Suppressor macrophage treated with lipopolysaccharide for 1 hour (primary cell): Measurements from ENCODE around the gene PTTG1.

Experiments
- DNase-seq, 3 donors: peaks; one replicate each; pipeline ENCODE4 v3.0.0-alpha.2; 2020 to 2022

The PTTG1 gene

DNA sequence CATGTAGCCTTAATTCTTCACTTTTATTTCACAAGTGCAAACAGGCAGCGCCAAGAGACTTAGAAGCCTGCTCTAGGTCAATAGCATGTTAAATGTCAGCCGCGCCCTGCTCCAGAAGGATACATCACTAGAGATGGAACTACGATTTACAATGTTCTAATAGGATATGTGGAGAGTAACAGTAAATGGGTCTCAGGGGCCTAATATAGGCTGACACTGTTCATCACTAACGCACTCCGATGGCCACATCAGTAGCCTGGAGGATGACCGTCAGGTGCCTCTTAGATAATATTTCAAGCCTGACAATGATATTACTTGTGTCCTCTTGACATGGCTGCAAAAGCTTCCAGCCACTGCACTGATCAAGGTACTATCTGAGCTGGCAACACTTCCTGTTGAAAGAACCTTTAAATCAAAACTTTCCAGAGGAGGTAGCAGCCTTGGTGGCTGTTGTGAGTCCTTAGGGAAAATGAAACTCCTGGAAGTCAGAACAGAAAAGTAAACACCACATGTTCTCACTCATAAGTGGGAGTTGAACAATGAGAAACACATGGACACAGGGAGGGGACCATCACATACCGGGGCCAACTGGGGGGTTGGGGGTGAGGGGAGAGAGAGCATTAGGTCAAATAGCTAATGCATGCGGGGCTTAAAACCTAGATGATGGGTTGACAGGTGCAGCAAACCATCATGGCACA, 35.0 kb downstream of the PTTG1 start:
- peak in 1 of 3 donors; percentile 27 for DNase-seq

- no peak for DNase-seq
Measured at GRCh38 chr5:160457252-160457651, 35.6 kb downstream of the PTTG1 start.

DNA sequence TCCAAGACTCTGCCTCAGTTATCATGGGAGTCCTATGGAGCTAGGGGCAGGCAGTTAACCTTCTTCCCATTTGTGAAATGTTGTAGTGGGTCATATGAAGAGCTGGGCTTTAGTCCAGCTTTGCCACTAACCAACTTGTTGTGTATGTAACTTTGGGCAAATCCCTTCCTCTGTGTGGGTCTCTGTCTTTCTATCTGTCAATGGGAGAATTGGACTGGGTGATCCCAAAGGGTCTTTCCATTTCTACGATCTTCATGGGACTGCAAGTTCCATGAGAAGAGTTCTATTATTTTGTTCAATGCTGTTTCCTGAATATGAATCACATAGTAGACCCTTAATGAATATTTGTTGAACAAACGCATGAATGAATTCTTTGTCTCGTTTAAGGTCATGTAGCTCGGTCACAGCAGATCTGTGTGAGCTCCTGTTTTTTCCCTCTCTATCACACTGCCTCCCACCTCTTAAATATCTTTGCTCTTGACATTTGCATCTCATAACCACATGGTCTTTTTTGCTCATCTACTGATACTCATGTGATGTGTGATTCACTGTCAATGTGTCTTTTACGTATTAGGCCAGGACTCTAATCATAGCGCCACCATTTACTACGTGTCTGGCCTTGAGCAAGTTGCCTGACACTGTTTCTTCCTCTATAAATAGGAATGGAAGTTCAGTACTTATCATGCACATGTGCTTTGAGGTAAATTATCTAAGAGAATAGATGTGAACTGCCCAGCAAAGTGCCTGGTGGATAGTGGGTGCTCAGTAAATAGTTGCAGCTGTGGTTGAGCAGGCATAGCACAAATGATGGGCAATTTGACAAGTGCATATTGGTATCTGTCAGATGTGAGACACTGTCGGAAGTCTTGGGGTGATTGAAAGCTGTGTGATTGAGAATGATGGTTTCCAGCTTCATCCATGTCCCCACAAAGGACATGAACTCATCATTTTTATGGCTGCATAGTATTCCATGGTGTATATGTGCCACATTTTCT, 37.4 kb downstream of the PTTG1 start:
- DNase-seq, result peak; percentile 72 to 83 (median 80)

GRCh38 chr5:160460377-160461049, 38.9 kb downstream of the PTTG1 start:
- DNase-seq, result peak in 2 of 3 donors; percentile 29 to 43

DNA sequence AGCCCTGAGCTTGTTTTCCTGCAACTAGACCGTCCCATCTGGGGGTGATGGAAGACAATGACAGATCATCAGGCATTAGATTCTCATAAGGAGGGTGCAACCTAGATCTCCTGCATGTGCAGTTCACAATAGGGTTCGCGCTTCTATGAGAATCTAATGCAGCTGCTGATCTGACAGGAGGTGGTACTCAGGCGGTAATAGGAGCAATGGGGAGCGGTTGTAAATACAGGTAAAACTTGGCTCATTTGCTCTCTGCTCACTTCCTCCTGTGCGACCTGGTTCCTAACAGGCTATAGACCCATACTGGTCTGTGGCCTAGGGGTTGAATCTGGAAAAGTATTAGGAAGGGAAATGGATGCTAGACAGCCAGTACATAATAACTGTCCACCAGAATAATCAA, 39.7 kb downstream of the PTTG1 start:
- no peak for DNase-seq

GRCh38 chr5:160462167-160462566, 40.5 kb downstream of the PTTG1 start:
- peak; percentile 53 to 59 (median 57) for DNase-seq

- DNase-seq, result no peak
Measured at GRCh38 chr5:160463227-160463626, 41.6 kb downstream of the PTTG1 start.

- peak; percentile 39 to 50 (median 44) for DNase-seq
Measured at GRCh38 chr5:160463740-160464465, 42.2 kb downstream of the PTTG1 start.

- peak in 2 of 3 donors; percentile 22 to 36 for DNase-seq
Measured at GRCh38 chr5:160464466-160464797, 42.8 kb downstream of the PTTG1 start.

DNA sequence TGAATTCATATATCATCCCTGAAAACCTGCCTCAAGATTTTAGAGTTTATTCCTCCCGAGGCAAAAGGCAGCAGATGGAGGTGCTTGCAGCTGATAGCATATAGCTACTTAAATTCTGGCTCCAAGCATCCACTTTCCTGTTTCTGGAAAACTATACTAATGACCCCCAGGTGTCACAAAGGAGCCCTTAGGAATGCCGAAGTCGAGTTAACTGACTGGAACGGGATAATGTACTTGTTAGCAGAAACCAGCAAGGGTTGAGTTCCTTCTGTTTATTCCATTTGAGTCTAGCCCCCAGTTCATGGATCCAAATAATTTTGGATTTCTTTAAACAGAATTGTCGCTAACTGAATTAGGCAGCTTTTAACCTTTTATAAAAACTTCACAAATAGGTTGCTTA, 44.5 kb downstream of the PTTG1 start:
- DNase-seq, result no peak

GRCh38 chr5:160466889-160467554, 45.4 kb downstream of the PTTG1 start:
- peak in 2 of 3 donors; percentile 14 to 21 for DNase-seq

GRCh38 chr5:160467555-160468362, 46.1 kb downstream of the PTTG1 start:
- DNase-seq, result peak; percentile 95 to 97 (median 96)

- DNase-seq, result peak in 1 of 3 donors; percentile 7
Measured at GRCh38 chr5:160468363-160468975, 46.8 kb downstream of the PTTG1 start.

- peak in 2 of 3 donors; percentile 27 to 50 for DNase-seq
Measured at GRCh38 chr5:160469156-160470144, 47.8 kb downstream of the PTTG1 start.

- DNase-seq, result peak; percentile 46 to 57 (median 51)
Measured at GRCh38 chr5:160470437-160471361, 49.0 kb downstream of the PTTG1 start.

GRCh38 chr5:160471761-160472160, 50.1 kb downstream of the PTTG1 start:
- DNase-seq, result peak in 2 of 3 donors; percentile 15 to 22

DNA sequence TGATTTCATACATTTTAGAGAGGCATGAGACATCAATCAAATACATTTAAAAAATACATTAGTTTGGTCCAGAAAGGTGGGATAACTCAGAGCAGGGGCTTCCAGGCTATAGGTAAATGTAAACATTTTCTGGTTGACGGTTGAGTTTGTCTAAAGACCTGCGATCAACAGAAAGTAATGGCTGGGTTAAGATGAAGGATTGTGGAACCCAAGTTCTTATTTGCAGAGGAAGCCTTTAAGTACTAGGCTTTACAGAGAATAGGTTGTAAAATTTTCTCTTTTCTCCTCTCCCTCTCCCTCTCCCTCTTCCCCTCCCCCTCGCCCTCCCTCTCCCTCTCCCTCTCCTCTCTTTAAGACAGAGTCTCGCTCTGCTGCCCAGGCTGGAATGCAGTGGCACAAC, 50.8 kb downstream of the PTTG1 start:
- DNase-seq, result peak in 2 of 3 donors; percentile 10 to 29

- DNase-seq, result peak in 1 of 3 donors; percentile 30
Measured at GRCh38 chr5:160473681-160474080, 52.0 kb downstream of the PTTG1 start.
